MM.1S (cell line): ENCODE data around the gene ACCSL.

Experiments used
- DNase-seq: peaks from one replicate; pipeline ENCODE4 v3.0.0-alpha.2; 2015
- H2AFZ ChIP-seq: fragments of 300-600 bp; sonication (generic); 2 replicates; pipeline ENCODE4 v1.6.0; 2016; ENCODE audit warnings: antibody characterized with exemption, low read length
- H3F3A ChIP-seq: fragments of 300-600 bp; sonication (generic); 2 replicates; pipeline ENCODE4 v1.6.1; 2016; ENCODE audit warnings: mild to moderate bottlenecking, antibody characterized with exemption, low read length, moderate library complexity, mixed read lengths; ENCODE audit not compliant: insufficient read depth
- H3K27ac ChIP-seq: fragments of 300-600 bp; sonication (generic); 2 replicates; pipeline ENCODE4 v1.5.1; 2016; ENCODE audit warnings: mild to moderate bottlenecking, low read length
- H3K27me3 ChIP-seq: fragments of 300-600 bp; sonication (generic); replicated peaks from 2 replicates; pipeline ENCODE4 v1.6.0; 2016; ENCODE audit warnings: low read length; ENCODE audit not compliant: insufficient read depth
- H3K36me3 ChIP-seq: fragments of 300-600 bp; sonication (generic); replicated peaks from 2 replicates; pipeline ENCODE4 v1.6.1; 2016; ENCODE audit warnings: mild to moderate bottlenecking, low read length, mixed read lengths; ENCODE audit not compliant: insufficient read depth
- H3K4me1 ChIP-seq: fragments of 300-600 bp; sonication (generic); 2 replicates; pipeline ENCODE4 v1.6.1; 2016; ENCODE audit warnings: low read length, mixed read lengths
- H3K4me2 ChIP-seq: fragments of 300-600 bp; sonication (generic); 2 replicates; pipeline ENCODE4 v1.6.0; 2016; ENCODE audit warnings: low read depth, low read length
- H3K4me3 ChIP-seq: fragments of 300-600 bp; sonication (generic); 2 replicates; pipeline ENCODE4 v1.5.1; 2016; ENCODE audit warnings: low read length, mixed read lengths
- H3K79me2 ChIP-seq: fragments of 300-600 bp; sonication (generic); 2 replicates; pipeline ENCODE4 v1.6.1; 2016; ENCODE audit warnings: mixed run types, low read length, mixed read lengths
- H3K9ac ChIP-seq: fragments of 300-600 bp; sonication (generic); 2 replicates; pipeline ENCODE4 v1.6.1; 2016; ENCODE audit warnings: low read length, mixed read lengths
- H3K9me2 ChIP-seq: fragments of 300-600 bp; sonication (generic); replicated peaks from 2 replicates; pipeline ENCODE4 v1.6.1; 2016; ENCODE audit warnings: mild to moderate bottlenecking, low read length, mixed read lengths; ENCODE audit not compliant: insufficient read depth
- H3K9me3 ChIP-seq: fragments of 300-600 bp; sonication (generic); replicated peaks from 2 replicates; pipeline ENCODE4 v1.6.1; 2016; ENCODE audit warnings: mild to moderate bottlenecking, low read length, mixed read lengths; ENCODE audit not compliant: insufficient read depth
- H4K20me1 ChIP-seq: fragments of 300-600 bp; sonication (generic); 2 replicates; pipeline ENCODE4 v1.6.1; 2016; ENCODE audit warnings: mild to moderate bottlenecking, low read length, moderate library complexity, mixed read lengths; ENCODE audit not compliant: insufficient read depth
- EZH2 ChIP-seq: fragments of 300-600 bp; sonication (generic); optimal IDR thresholded peaks from 2 replicates; pipeline ENCODE3; 2017; ENCODE audit warnings: low read depth, mild to moderate bottlenecking, antibody characterized with exemption, low read length, mixed read lengths
- EZH2phosphoT487 ChIP-seq: fragments of 300-600 bp; sonication (generic); IDR thresholded peaks from 2 replicates; pipeline ENCODE4 v1.6.1; 2018; ENCODE audit warnings: antibody characterized with exemption, low read length
- TF ChIP-seq, protein P1 (sequence below): fragments of 300-600 bp; sonication (generic); IDR thresholded peaks from 2 replicates; pipeline ENCODE4 v1.5.1; 2016; ENCODE audit warnings: antibody characterized with exemption, low read length, mixed read lengths

The ACCSL gene

GRCh38 chr11:44011797-44012196 lies 36.0 kb upstream of the ACCSL start:
- Histone ChIP-seq H3K4me1 (no peaks in the 10 kb centered on the region), H3K9me2 (no peaks in the 10 kb centered on the region), H3K36me3 (no peaks in the 10 kb centered on the region), H3K27me3 (no peaks in the 10 kb centered on the region), H2AFZ (no peak overlapping the region), H3K4me2 (no peak overlapping the region), H3K4me3 (no peak overlapping the region), H3F3A (no peaks in the 10 kb centered on the region), H3K9ac (no peak overlapping the region), H3K27ac (no peak overlapping the region), H3K79me2 (no peaks in the 10 kb centered on the region), H4K20me1 (no peaks in the 10 kb centered on the region), H3K9me3 (no peaks in the 10 kb centered on the region)
- no peak for TF ChIP-seq EZH2phosphoT487
- TF ChIP-seq EZH2 = no peak
- TF ChIP-seq, protein P1, sequence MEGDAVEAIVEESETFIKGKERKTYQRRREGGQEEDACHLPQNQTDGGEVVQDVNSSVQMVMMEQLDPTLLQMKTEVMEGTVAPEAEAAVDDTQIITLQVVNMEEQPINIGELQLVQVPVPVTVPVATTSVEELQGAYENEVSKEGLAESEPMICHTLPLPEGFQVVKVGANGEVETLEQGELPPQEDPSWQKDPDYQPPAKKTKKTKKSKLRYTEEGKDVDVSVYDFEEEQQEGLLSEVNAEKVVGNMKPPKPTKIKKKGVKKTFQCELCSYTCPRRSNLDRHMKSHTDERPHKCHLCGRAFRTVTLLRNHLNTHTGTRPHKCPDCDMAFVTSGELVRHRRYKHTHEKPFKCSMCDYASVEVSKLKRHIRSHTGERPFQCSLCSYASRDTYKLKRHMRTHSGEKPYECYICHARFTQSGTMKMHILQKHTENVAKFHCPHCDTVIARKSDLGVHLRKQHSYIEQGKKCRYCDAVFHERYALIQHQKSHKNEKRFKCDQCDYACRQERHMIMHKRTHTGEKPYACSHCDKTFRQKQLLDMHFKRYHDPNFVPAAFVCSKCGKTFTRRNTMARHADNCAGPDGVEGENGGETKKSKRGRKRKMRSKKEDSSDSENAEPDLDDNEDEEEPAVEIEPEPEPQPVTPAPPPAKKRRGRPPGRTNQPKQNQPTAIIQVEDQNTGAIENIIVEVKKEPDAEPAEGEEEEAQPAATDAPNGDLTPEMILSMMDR = no peak
- DNase-seq = no peak

DNA sequence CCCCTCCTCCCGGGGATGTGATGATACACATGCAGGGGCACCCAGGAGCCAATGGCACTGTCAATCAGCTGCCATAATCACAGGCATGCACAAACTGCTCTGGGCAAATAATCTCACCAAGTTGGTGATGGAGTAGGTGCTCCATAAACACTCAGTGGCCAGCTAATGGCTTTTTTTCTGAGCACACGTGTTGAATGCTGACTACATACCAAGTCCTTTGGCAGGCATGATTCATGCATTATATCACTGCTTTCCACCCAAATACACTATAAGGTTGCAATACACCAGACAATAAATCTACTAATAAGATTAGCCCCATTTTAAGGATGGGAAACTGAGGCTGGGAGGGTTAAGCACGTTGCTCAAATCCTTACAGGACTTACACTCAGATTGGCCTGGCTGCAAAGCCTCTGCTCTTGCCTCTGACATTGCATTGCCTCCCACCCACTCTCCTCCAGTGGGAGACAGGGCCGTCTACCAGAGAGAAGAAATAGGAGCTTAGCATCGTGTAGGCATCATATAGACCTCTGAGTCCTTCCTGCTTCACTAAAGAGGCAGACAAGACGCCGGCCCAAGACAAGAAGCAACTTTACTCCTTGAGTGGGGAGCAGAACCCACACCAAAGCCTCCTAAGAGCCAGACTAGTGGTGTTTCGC lies 32.7 kb upstream of the ACCSL start:
- Histone ChIP-seq H3K79me2 (no peaks in the 10 kb centered on the region), H3K27ac (no peak overlapping the region), H2AFZ (no peak overlapping the region), H3K9me3 (no peaks in the 10 kb centered on the region), H3K4me3 (no peak overlapping the region), H3F3A (no peaks in the 10 kb centered on the region), H3K36me3 (no peaks in the 10 kb centered on the region), H3K27me3 (no peaks in the 10 kb centered on the region), H3K9ac (no peak overlapping the region), H3K4me1 (no peaks in the 10 kb centered on the region), H4K20me1 (no peaks in the 10 kb centered on the region), H3K9me2 (no peaks in the 10 kb centered on the region), H3K4me2 (no peak overlapping the region)
- TF ChIP-seq EZH2phosphoT487 = no peak
- TF ChIP-seq EZH2 = no peak
- TF ChIP-seq, protein P1 = no peak
- DNase-seq = no peak

DNA sequence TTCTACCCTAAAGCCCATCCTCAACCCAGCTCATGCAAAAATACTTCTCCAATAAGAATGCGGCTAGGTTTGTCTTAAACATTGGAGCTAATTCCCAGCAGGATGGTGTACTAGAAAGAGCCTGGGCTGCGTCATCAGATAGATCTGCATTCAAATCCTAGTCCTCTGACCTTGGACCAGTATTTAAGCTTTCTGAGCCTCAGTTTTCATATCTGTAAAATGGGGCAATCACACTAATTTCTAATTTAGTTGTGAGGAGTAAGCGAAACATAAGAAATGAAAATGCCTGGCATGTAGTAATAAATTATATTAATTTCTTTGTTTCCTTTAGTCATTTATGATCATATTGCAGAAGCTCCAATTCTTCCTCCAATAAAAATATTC lies 32.2 kb upstream of the ACCSL start:
- TF ChIP-seq, protein P1 = no peak
- TF ChIP-seq EZH2phosphoT487 (no peak), EZH2 (no peak)
- no peaks in the 10 kb centered on the region for H3K27me3 ChIP-seq
- no peaks in the 10 kb centered on the region for H3K9me3 ChIP-seq
- no peaks in the 10 kb centered on the region for H3K9me2 ChIP-seq
- no peaks in the 10 kb centered on the region for H3K79me2 ChIP-seq
- H3F3A ChIP-seq = no peaks in the 10 kb centered on the region
- H3K4me1 ChIP-seq = no peaks in the 10 kb centered on the region
- no peak overlapping the region for H3K27ac ChIP-seq
- no peak overlapping the region for H3K4me2 ChIP-seq
- H3K36me3 ChIP-seq = no peaks in the 10 kb centered on the region
- no peak overlapping the region for H3K4me3 ChIP-seq
- no peak overlapping the region for H3K9ac ChIP-seq
- no peaks in the 10 kb centered on the region for H4K20me1 ChIP-seq
- no peak overlapping the region for H2AFZ ChIP-seq
- no peak for DNase-seq
